B cell (primary cell): Measurements from ENCODE around the gene UBAC1.

ENCODE experiments used
- EZH2 ChIP-seq: IDR thresholded peaks from 2 replicates; pipeline ENCODE4 v1.6.1; 2012; ENCODE audit warnings: borderline replicate concordance, low read depth, mild to moderate bottlenecking, moderate library complexity, low read length; ENCODE audit not compliant: insufficient read depth, poor library complexity, severe bottlenecking
- TF ChIP-seq, protein P1 (sequence below): fragments of 200-600 bp; IDR thresholded peaks from one replicate; pipeline ENCODE4 v1.8.0; 2022; ENCODE audit warnings: antibody characterized with exemption, mild to moderate bottlenecking

DNA sequence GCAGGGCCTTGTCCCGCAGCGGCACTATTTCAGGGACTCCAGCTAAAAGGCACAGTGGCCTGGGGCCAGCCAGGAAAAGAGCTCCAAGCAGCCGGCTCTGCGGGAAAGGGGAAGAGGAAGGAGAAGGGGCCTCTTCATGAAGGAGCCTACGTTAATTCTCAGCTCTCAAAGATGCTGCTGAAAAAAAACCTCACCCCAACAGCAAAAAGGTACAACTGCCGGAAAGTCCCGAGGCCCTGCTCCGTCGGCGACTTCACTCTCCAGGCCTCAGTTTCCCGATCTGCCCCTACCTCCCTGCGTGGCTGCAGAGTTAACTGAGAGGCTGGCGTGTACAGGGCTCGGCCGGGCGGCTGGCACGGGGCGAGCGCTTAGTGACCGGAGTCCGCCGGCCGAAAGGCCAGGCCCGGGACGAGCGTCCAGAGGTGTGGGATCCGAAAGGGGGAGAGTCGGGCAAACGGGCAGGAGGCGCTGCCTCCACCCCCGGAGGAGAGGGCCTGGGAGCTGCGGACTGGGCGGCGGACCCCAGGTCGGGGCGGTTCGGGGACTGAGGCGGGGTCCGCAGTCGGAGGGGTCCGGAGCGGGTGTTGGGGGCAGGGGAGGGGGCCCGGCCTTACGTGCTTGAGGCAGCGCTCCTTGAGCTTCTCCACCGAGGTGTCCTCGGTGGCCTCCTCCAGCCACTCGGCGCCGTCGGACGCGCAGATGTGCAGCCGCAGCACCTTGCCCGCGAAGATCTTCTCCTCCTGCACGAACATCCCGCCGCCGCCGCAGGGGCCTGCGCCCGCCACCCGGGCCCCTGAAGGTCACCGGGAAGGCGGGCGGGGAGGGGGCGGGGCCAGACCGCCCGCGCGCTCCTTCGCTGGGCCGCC is 529 bp downstream of the UBAC1 start:
- no peak for TF ChIP-seq EZH2
- TF ChIP-seq, protein P1, sequence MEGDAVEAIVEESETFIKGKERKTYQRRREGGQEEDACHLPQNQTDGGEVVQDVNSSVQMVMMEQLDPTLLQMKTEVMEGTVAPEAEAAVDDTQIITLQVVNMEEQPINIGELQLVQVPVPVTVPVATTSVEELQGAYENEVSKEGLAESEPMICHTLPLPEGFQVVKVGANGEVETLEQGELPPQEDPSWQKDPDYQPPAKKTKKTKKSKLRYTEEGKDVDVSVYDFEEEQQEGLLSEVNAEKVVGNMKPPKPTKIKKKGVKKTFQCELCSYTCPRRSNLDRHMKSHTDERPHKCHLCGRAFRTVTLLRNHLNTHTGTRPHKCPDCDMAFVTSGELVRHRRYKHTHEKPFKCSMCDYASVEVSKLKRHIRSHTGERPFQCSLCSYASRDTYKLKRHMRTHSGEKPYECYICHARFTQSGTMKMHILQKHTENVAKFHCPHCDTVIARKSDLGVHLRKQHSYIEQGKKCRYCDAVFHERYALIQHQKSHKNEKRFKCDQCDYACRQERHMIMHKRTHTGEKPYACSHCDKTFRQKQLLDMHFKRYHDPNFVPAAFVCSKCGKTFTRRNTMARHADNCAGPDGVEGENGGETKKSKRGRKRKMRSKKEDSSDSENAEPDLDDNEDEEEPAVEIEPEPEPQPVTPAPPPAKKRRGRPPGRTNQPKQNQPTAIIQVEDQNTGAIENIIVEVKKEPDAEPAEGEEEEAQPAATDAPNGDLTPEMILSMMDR: no peak
